IPS DF 4.7 (cell line): ENCODE measurements around the gene JUN.

ENCODE experiments used
- DNase-seq: peaks from one replicate; pipeline ENCODE4 v3.0.0-alpha.2; 2013; ENCODE audit warnings: low spot score; ENCODE audit errors: extremely low read depth

The JUN gene

DNA sequence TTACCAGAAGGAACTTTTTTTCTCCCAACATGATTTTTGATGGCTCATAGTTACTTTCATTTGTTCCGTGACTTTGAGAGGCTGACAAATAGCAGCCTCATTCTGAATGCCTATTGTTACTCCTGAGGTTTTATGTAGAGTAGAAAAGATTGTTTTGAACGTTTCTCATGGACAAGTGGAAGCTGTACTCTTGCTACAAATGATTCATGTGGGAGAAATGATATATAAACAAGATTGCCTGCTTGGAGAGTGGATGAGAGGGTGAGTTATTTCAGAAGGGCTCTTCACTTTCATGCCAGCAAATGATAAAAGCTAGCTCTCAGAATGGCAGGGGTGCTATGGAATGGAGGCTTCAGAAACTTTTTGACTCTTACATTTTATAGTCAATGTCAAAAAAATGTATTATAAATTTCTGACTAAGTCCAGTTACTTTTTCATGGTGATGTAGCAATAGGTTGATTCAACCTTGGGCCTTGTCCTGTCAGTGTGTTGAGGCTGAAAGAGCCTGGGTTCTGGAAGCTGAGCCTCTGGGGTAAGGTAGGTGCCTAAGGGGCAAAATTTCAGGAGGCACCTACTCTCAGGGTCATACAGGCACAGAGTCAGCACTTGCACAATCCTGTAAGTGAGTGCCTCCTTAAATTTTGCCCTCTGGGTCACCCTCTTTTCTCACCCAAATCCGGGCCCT lies 19.4 kb downstream of the JUN start:
- no peak for DNase-seq

DNA sequence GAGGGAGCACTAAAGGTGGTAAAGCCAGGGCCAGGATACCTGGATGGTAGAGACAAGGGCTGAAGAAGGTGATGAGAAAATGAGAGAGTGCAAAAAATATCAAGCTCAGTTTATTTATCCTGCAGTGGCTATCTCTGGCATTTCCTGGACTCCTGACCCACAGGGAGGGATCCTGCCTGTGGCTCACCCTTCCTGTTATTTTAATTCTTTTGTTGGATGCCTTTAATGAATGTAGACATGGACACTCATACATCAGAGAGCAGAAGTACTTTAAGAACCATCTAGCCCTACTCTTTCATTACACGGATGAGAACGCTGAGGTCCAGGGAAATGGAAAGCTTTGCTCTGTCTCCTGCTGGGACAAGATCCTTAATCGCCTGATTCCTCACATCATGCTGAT lies 20.6 kb downstream of the JUN start:
- DNase-seq: no peak

DNA sequence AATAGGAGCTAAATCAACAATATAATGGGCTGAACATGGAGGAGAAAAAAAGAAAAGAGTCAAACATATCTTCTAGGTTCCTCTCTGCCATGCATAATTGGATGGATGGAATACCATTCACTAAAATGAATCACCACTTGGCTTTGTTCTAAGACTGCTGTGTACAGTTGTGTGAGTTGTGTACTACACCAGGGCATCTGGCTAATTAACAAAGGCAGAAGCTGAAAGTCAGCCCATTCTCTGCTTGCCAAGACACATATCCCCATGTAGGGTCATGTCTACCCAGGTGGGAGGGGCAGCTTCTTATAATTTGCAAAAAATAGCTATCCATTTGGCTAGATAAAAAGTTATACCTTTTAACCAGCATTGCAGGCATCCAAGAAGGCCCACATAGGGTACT lies 21.0 kb downstream of the JUN start:
- no peak for DNase-seq

DNA sequence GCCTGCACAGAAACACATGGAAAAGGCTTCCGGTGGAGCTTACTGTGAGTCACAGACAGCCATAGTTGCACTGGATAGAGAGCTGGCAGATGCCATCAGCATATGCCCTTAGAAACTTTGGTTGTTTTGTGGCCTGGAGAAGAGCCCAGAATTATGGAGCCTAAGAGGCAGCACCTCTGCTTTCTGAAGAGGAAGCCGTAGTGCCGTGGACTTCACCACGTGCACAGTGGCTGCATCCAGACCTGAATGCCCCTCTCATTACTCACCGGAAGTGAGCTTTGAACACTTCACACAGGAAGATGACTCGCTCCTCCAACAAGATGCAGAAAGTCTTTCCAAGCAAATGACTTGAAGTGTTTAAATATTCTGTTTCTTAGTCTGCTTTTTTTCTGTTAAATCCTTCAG lies 28.4 kb downstream of the JUN start:
- DNase-seq: no peak

DNA sequence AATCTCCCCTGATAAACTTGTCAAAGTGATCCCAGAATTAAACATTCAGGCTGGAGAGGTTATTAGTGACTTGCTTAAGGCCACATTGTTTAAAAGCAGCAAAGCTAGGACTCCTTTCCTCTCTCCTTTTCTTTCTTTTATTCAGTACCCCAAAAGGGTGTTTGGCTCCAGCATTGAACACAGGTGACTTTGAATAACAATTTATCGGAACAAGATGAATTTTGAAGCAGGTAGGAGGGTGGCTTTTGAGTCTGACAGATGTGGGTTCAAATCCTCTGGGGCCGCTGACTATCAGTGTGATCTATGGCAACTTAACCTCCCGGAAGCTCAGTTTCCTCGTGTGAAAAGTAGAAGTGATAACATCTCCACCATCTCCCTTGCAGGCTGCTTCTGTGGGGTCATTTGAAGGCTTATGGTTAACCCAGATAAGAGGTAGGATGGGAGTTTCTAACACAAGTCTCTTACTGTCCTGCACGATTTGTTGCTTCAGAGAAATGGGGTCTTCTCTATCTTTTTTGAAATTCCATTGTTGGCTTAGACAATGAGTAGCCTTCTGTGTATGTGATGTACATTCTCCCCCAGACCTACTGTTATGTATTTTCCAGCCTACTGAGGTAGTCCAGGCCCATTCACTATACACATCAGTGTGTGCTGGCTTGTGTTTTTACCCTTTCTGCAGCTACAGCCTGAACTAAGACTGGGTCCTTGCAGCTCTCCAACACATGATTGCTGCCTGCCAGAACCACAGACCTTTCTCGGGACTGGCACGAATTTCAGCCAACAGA lies 29.0 kb downstream of the JUN start:
- DNase-seq: no peak

DNA sequence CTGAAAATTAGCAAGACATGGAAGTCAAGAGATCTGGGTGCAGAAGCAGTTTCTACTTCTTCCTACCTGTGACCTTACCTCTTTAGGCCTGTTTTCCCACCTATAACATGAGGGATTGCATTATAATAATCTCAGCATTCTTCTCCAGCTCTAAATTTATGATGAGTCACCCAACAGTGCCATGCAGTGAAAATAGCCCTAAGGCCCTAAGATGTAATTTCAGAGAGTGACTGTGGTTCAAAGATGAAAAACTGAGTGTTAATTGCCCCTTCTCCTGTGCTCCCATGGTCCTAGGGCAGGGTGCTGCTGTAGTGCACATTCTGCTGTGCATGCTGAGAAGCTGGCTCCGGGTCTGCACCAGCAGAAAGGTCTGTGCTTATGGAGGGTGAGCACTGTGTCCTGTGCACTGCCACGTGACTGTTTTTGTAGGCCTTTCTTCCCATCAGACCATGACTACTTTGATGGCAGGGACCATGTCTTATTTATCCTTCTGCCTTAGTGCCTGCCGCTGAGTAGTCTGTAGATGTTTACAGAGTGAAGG lies 29.7 kb downstream of the JUN start:
- no peak for DNase-seq

DNA sequence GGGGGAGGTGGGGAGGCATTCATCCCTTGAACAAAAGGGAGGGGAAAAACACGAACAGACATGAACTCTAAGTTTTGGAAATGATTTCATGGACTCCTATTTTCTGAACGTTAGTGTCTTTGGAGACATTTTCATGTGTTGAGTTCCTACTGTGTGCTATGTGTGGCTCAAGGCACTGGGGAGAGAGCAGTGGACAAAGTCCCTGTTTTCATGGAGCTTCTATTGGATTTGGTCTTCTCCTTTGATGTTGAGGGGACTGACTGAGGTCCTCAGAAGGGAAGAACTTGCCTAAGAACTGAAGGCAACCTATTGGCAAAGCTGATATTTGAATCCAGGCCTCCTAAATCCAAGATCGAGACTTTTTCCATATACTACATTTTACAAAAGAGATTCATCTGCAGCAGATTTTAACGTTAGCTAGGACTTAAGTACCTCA lies 30.4 kb downstream of the JUN start:
- DNase-seq: no peak

DNA sequence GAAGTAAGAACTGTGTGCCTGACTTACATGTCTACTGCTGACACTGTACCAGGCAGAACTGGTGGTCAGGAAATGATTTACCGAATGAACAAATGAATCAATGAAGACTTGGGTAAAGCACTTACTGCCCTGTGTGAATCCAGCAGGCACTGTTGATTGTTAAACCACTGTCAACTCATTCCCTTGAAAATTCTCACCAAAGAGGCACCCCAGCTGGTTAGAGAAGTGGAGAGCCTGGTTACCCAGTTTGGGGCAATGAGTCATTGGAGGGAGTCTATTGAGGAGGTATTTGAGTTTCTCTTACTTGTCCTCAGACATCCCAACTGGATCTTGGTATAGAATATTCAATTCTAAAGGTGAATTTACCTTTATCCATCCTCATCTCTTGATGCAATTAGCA lies 34.2 kb downstream of the JUN start:
- DNase-seq: no peak

DNA sequence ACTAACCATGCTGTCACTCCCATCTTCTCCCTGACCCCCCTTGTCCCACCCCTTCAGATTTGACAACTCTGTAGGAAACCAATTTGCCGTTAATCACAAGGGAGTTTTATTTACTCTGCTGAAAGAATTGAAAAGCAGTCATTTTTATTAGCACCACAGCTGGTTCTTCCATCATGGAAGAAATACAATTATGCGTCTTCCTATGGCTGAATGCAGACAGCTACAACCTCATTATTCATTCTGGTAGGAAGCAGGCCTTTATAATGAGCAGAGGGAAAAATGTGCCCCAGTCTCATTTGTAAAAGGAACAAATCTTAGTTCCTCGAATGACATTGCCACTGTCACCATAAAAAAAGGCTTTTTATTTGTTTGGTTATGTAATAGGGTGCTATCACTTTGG lies 35.2 kb downstream of the JUN start:
- DNase-seq: no peak

DNA sequence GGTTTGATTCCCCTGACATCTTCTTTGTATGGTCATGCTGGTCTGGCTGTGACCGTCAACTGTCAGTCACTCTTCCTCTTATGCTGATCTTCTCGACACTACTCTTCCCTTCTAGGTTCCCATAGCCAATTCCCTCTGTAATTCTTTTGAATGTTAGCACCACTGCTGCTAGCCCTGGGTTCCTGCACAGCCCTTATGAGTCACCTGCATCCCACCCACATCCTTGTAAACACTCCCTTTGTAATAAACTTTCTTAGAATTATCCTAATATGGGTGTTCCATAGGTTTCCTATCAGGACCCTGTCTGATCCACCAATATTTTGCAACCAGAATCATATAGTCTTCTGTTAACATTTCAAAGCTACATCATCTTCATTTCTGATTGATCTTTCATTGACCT lies 37.1 kb downstream of the JUN start:
- no peak for DNase-seq

DNA sequence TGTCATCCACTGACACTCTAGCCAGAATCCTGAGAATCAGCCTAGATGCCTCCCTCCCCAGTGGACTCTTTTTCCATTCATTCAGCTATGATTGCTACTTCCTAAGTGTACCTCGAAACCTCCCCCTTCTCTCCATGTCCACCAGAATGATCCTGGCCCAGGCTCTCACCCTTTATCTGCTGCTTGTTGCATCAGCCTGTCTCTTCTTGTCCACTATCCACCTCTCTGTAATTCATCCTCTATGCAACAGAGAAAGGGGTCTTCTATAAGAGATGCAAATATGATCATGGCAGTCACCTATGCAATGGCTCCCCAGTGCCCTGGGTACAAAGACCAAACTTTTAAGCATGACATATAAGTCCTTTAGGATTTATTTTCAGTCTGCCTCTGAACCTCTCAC lies 37.7 kb downstream of the JUN start:
- DNase-seq: no peak

DNA sequence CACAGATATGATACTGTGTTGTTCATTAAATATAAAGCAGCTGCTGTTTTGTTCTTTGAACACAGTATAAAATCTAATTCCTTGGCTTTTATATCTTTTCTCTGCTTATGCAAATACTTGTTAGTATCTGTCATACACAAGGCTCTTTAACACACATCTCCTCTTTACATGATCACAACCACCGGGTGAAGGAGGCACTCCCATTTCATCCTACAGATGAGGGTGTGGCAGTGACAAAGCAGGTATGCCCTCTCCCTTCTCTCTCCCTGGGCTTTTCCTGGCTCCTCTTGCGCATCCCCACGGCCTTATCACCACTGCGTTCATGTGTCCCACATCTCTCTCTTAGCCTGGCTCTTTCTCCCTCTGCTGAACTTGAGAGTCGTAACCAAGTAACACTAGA lies 38.2 kb downstream of the JUN start:
- no peak for DNase-seq

DNA sequence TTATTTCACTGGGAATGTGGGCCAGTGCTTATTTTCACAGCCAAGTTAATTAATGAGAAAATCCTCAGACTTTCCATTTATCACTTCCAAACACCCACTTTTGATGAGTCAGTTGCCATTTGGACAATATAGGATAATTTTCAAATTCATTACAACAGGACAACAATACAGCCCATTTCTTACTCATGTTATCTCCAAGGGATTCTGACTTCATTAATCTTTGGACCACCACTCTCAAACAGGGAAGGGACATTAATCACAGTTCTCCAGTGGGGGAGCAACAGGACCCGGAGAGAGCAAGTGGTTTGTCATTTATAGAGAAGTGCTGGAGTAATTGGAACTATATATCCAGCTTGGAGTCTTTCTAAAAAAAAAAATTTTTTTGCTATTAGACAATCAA lies 38.7 kb downstream of the JUN start:
- DNase-seq: no peak

DNA sequence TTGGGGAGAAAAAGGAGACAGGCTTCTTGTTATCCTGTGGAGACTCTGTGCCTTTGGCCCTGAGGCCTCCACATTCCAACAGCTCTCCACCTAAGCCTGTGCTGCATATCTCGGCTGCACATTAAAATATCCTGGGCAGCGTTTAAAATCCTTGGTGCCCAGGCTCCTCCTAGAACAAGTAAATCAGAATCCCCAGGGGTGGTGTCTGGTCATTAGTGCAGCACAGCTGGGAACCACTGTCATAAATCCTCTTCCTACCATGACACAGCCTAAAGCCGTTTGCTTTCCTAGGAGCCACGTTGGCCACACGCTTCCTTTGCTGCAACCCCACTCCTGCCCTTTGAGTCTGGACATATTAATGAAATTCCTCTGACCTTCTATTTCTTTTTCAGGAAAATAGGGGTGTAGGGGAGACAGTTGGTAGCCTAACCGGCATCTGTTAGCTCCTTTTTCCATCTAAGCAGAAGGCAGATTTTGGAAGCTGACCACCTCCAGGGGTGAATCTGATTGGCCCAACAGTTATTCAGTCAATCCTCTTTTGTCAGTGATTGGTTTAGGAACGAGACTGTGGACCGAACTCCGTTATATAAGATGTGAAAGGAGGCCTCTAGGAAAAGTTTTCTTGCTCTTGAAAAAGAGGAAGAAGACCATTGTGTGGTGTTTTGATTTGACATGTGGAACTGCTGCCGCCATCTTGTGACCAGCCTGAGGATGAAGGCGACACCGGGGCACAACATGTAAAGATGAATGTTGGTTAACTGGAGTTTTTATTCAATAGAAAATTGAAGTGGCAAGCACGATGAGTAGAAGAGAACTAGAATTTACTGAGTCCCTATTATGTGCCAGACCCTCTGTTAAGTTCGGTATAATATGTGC lies 41.9 kb downstream of the JUN start:
- no peak for DNase-seq

DNA sequence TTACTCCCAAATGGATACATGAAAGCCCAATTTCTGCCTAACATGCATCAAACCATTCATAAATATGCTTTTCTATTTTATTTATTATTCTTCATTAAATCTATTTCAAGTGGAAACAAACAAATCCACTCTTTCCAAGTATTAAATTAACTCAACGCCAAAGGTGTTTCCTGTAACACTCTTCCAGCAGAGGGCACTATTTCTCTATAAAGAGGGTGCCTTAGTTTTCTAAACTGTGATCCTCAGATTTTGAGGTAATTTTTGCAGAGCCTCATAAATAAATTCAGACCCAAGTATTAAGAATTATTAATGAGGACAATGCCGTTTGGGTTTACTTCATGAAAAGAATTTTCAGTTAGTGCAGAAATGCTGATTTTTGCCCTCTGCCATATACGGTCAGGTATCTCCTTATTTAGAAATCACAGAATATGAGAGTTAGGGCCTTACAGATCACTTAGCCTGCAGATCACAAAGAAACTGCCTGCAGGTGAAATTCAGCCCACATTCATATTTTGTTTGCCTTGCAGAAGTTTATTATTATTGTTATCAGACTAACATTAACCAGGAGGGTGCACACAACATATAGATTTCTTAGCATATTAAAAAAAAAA lies 43.9 kb downstream of the JUN start:
- DNase-seq: no peak

DNA sequence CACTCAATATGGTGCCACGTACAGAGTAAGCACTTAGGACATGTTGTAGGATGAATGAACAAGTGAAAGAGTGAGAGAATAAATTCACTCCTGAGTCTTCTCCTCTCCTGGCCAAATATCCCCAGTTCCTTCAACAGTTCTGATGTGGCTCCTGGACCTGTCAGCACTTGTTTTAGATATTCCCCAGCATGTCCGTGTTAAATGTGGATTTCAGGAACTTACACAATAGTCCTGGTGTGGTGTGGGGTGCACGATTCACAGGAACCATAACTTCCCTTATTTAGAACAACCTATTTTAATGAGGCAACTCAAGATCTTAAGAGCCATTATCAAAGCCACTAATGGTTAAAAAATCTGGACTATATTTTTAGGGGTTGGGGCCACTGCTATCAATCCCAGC lies 45.0 kb downstream of the JUN start:
- no peak for DNase-seq

DNA sequence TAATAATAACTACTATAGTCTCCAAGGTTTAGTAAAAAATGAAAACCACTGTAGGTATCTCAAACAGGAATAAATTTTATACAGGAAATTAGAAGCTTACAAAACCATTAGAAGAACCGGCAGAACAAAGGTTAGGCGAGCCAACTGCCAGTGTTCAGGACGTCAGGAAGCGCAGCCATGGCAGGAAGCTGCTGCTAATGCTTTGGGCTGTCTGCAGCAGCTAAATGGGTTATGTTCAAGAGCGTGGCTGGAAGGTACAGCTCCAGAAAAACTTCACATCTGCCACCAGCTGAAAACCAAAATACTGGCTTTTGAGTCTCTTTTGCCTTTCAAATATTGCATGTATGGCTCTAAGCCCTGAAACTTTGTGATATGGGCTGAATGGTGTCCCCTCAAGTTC lies 48.3 kb downstream of the JUN start:
- no peak for DNase-seq

DNA sequence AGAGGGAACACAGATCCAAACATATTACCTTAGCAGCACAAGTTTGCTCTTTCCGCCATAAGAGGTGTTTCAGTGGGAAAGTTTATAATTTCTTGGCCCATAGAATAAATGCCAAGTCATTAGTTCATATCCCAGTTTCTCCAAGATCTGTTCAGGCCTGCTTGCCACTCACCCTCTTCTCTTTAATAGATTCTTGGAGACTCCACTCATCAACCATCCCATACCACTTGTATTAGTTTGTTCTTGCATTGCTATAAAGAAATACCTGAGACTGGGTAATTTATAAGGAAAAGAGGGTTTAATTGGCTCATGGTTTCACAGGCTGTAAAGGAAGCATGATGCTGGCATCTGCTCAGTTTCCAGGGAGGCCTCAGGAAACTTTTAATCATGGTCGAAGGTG lies 49.2 kb downstream of the JUN start:
- no peak for DNase-seq

DNA sequence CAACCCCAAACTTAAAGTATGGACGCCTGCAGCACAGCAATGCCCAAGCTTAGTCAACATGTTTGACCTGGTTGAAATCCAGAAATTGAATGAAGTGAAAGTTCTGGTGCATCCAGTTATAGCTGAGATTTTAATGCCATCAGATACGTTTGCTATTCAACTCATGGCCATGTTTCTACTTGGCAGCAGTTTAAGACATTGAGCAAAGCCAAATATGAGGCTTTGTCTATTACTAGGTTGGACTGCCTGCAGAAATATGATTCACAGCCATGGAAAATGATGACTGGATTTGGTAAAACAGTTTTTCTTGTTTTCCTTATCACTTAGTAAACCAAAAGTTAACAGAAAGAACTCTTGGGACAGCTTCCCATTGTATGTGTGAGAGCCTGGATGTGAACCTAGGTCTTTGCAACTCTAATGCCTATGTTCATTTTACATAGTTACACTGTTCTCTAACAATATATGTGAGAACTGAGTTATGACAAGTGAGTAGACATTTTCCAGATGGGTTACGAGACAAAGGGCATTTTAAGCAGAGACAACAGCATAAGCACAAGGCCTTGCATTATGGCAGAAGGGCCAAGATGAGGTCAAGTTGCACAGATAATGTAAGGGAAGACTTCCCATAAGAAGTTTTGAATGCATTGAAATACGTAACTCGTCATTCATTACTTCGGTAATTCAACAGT lies 51.6 kb downstream of the JUN start:
- DNase-seq: no peak
